ENCODE results near the gene PFKFB4.

DNA sequence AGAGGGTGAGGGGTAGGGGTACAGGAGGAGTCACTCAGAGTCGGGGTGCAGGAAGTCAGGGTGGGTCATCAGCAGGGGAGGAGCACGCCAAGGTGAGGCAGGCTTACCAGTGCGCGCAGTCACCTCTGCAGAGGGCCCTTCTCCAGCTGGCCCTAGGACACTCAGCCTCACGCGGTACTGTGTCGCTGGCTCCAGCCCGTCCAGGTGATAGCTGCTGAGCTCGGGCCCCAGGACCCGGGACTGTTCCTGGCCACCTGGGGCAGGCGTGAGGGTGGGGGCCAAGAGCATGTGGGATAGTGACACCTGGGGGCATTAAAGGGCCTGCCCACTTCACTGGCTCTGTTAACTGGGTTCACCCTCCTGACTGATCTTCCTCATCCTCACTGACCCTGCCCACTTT, 31.1 kb upstream of the PFKFB4 start:
- TF ChIP-seq EZH2 (IDR thresholded peaks at IDR 0.05) (no peak), POLR2AphosphoS5 (IDR thresholded peaks at IDR 0.05; ENCODE audit: borderline replicate concordance, low read depth, low read length) (no peak), FOXP2 (optimal IDR thresholded peaks at IDR 0.05; ENCODE audit: control extremely low read depth, extremely low read length, insufficient read depth) (no peak)

Measured in SK-N-MC (cell line).